Superior temporal gyrus (tissue), 1 donor: ENCODE measurements around the gene AGRN.
"Not testable (repeated sequence)": the region's sequence is repeated elsewhere in the genome, so short reads cannot be mapped to it uniquely, and the experiment has no call there.

ENCODE experiments used
- DNase-seq: peaks from one replicate; pipeline ENCODE4 v3.0.0-alpha.2; 2016; ENCODE audit errors: extremely low spot score

The AGRN gene

GRCh38 chr1:1067284-1067859 lies 47.5 kb downstream of the AGRN start:
- DNase-seq = no peak

- DNase-seq = no peak
Measured at GRCh38 chr1:1067860-1068516, 48.1 kb downstream of the AGRN start.

DNA sequence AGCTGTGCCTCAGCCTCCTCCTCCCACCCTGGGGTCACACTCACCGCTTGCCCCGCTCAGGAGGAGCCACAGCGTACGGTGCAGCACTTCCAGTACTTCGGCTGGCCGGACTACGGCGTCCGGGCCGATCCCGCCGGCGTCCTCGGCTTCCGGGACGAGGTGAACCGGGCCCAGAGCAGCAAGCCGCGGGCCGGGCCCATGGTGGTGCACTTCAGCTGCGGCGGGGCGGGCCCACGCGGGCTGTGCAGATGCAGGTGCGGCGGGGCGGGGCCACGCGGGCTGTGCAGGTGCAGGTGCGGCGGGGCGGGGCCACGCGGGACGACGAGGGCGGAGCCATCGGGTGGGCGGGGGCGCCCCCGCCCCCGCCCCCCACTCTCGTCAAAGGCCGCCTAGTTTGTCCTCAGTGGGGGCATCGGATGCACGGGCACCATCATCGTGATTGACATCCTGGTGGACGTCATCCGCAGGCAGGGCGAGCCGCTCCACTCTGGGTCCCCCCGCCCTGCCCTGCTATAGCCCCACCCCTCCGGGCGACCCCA lies 48.7 kb downstream of the AGRN start:
- DNase-seq = no peak

GRCh38 chr1:1069056-1069710 lies 49.3 kb downstream of the AGRN start:
- peak; percentile 24 for DNase-seq

DNA sequence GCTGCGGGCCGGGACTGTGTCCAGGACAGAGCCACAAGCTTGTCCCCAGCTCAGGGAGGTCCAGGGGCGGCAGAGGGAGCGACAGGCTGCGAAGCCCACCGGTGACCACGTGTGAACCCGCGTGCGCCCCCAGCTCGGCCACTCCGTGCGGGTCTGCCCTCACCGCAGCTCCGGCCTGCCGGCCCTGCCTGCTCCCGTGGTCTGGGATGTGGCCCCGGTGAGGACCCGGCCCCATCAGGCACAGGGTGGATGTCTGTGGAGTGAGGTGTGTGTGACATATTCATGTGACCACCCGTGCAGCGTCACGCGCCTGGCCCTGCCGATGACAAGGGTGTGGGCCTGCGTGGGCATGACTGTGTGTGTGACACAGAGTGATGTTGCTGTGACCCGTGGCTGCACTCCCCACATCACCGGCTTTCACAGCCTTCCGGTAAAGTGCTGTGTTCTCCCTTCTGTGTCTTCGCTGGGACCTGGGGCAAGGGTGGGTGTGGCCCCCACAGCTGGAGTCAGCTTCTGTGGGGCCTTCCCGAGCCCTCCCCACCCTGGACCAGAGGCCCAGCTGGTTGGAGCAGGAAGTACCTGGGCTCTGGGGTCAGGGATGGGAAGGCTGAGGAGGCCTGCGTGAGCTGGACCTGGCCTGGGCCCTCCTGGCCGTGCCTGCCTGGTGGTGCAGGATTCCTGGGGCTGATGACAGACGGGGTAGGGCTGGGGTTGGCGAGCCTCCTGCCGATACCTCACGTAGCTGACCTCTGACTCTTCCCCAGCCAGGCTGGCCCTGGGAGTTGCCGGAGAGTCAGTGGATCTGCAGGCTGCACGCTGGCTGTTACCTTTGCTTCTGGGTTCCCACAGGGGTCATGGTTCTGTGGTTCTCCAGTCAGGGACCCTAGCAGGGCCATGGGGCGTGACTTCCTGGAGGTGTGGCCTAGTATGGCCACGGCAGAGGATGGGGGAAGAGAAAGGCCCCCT lies 50.1 kb downstream of the AGRN start:
- no peak for DNase-seq

GRCh38 chr1:1071486-1072298 lies 51.8 kb downstream of the AGRN start:
- DNase-seq = no peak

DNA sequence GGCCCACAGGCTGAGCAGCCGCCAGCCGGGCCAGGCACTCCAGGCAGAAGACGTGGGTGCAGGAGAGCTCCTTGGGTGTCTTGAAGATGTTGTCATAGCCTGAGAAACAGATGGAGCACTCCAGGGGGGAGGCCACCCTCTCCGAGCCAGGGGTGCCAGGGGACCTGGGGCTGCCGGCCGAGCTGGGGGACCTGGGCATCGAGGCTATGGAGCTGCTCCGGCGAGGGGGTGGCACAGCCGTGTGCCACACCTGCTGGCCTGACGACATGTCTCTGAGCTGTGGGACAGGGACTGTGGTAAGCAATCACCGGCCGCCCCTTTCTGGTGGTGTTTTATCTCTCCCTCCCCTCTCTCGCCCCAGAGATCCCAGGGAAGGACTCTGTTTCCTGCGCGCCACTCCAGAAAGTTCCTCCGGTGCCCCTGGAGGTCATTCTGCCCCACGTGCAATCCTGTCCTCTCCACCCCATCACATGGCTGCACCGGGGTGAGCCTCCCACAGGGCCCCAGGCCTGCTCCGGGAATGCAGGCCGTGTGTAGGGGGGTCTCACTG lies 52.5 kb downstream of the AGRN start:
- no peak for DNase-seq

DNA sequence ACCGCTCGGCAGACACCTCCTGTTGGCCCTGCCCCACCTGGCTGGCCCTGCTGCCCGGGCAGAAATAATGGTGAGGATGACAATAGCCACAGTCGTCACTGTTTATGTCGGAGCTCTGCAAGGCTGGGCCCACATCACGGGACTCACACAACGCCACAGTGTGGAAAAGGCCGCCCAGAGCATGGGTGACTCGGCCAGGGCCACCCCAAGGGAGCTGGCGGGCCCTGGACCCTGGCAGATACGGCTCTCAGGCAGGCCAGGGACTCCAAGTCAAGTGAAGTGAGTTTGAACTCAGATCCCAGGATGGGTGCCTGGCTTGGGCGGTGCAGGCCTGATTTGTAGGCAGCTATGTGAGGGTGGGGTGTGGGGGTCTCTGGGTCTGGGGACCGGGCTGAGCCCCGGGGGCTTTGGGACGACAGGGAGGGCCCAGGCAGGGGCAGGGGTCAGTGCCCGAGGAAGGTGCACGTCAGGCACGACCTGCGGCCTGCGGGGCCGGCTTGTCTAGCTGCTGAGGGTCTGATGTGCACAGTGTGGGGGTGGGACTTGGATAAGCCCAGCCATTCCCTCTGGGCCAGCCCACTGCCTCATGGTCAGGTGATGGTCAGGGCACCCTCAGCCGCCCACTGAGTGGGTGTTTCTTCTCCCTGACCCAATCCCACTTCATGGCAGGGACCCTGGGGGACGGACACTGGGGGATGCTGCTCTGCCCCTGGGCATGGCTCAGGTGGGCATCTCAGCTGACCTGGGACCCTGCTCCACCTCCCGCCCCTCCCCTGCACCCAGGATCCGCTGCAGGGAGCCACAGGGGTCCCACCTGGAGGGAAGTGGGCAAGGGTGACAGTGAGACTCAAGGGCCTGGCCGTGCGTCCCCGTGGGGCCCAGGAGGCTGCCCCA lies 53.2 kb downstream of the AGRN start:
- no peak for DNase-seq

DNA sequence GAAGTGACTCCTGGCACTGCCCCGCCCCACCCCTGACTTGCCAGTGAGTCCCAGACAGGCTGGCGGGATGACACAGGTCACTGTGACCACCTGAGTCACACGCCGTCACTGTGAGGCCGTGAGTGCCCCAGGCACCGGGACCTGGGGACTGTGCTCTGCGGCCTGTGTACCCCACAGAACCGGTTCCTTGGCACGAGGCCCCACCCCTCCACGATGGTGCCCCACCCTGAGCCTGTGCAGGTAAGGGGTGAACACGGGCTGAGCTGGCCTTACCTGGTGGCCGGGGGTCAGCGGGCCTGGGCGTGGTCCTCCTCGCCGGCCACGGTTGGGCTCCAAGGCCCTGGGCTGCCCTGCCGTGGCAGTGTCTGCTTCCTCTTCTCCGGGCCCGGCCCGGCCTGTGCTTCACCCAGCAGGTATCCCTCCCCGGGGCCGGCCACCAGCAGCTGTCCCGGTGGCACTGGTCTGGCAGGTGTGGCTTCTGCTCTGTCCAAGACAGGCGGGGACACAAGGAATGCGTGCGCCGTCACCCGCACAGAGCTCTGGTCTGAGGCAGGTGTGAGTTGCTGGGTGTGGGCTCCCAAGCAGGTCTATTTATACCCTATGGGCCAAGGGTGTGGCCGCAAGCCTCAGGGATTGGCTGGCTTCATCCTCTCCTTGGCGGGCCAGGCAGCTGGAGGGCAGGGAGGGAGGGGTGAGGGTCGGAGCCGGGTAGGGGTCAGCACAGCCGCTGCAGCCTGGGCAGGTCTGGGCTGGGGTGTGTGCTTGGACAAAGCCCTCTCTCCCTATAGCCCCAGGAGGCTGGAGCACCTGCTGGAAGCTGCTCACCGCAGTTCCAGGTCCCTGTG lies 54.0 kb downstream of the AGRN start, which contains the start of gene RNF223:
Gene RNF223 (minus strand): TSS at position 564 of the 845 bp plus-strand sequence. CDS start 1,740 bp downstream, outside the sequence.
- DNase-seq = no peak

- DNase-seq = no peak
Measured at GRCh38 chr1:1074631-1075147, 54.8 kb downstream of the AGRN start.

- no peak for DNase-seq
Measured at GRCh38 chr1:1075148-1075935, 55.4 kb downstream of the AGRN start.

DNA sequence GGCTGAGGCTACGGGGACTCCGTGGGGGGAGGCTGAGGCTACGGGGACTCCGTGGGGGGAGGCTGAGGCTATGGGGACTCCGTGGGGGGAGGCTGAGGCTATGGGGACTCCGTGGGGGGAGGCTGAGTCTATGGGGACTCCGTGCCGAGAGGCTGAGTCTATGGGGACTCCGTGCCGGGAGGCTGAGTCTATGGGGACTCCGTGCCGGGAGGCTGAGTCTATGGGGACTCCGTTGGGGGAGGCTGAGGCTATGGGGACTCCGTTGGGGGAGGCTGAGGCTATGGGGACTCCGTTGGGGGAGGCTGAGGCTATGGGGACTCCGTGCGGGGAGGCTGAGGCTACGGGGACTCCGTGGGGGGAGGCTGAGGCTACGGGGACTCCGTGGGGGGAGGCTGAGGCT lies 57.5 kb downstream of the AGRN start:
- not testable (repeated sequence) for DNase-seq

- no peak for DNase-seq
Measured at GRCh38 chr1:1079408-1080121, 59.6 kb downstream of the AGRN start.

- DNase-seq = no peak
Measured at GRCh38 chr1:1080122-1080757, 60.3 kb downstream of the AGRN start.

DNA sequence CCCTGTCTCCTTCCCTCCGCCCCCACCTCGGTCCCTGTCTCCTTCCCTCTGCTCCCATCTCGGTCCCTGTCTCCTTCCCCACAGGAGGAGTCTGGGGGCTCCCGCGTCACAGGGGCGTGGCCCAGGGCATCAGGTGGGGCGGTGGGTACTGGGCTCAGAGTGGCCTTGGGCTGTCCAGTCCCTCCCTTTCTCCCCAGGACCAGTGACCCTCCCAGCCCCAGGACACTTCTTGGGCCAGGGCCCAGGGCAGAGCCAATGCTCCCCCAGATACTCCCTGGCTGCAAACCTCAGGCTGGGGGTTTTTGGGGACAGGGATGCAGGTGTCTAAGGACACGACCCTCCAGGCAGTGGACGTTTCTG lies 61.0 kb downstream of the AGRN start:
- DNase-seq = no peak
